ENCODE measurements around the gene NME2.

GRCh38 chr17:51120357-51120738, 45.9 kb upstream of the NME2 start:
- TF ChIP-seq, protein P1, sequence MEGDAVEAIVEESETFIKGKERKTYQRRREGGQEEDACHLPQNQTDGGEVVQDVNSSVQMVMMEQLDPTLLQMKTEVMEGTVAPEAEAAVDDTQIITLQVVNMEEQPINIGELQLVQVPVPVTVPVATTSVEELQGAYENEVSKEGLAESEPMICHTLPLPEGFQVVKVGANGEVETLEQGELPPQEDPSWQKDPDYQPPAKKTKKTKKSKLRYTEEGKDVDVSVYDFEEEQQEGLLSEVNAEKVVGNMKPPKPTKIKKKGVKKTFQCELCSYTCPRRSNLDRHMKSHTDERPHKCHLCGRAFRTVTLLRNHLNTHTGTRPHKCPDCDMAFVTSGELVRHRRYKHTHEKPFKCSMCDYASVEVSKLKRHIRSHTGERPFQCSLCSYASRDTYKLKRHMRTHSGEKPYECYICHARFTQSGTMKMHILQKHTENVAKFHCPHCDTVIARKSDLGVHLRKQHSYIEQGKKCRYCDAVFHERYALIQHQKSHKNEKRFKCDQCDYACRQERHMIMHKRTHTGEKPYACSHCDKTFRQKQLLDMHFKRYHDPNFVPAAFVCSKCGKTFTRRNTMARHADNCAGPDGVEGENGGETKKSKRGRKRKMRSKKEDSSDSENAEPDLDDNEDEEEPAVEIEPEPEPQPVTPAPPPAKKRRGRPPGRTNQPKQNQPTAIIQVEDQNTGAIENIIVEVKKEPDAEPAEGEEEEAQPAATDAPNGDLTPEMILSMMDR (IDR thresholded peaks at IDR 0.05): no peak
- no peak for TF ChIP-seq POLR2A (IDR thresholded peaks at IDR 0.05)
- TF ChIP-seq POLR2AphosphoS5 (IDR thresholded peaks at IDR 0.05; ENCODE audit: insufficient read depth in 1 of 2, low read depth in 1 of 2): no peak
